Daoy (cell line): ENCODE data around the gene UPK3B. TPM values are rescaled to one million over a fixed set of nuclear protein-coding genes. Genes with fewer than 3 reads are reported as not detected.
"Not testable (repeated sequence)": the region's sequence is repeated elsewhere in the genome, so short reads cannot be mapped to it uniquely, and the experiment has no call there.

ENCODE experiments used
- DNase-seq: peaks from one replicate; pipeline ENCODE4 v3.0.0-alpha.2; 2015; ENCODE audit warnings: low read depth
- total RNA-seq: library from RNA; depleted of rRNA; stranded (reverse); fragments of >200 nt; shearing (Covaris generic); gene quantifications from 2 replicates; pipeline ENCODE4 v1.2.3, GENCODE V29; 2014; rRNA removed

UPK3B gene
- not detected in 2 replicates for total RNA-seq

DNA sequence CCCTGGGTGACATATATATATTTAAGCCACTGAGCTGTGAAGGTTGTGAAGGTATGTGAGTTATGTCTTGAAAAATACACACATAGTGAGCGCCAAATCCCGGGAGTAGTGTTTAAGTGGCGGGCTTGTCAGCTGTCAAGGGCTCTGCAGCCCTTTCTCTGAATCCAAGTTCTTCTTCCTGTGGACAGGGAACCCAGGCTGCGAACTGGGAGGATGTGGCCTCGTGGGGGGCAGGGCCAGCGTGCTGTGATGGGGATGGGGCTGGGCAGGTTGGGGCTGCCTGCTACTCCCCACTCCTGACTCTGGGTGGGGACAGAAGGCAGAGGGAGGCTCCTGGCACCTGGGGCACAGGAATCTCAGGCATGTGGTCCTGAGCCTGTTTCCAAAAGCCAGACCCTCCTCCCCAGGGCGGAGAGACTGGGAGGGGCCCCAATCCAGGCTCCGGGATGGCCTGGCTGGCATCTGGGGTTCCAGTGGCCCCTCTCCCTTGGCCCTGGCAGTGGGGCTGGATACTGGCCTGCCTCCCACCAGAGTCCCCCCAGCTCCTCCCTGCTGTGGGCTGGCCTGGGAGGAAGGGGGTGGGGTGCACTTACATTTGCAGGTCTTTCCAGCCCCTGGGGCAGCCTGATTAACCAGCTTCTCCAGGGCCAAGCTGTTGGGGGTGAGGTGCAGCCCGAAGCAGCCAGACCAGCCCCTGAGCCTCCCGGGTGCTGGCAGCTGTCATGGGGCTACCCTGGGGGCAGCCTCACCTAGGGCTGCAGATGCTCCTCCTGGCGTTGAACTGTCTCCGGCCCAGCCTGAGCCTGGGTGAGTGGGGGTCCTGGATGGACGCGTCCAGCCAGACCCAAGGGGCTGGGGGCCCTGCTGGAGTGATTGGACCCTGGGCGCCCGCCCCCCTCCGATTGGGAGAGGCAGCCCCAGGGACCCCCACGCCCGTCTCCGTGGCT lies at the start of gene UPK3B:
Gene UPK3B, plus strand, starts transcription at position 622 of the 947 bp plus-strand sequence. Its CDS starts 101 bp downstream, at position 723.
- DNase-seq: no peak

DNA sequence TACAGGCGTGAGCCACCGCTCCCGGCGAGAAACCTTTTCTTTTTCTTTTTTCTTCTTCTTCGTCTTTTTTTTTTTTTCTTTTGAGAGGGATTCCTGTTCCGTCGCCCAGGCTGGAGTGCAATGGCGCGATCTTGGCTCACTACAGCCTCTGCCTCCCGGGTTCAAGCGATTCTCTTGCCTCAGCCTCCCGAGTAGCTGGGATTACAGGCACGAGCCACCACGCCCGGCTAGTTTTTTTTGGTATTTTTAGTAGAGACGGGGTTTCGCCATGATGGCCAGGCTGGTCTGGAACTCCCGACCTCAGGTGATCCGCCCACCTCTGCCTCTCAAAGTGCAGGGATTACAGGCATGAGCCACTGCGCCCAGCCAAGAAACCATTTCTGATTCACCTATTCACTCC lies 49.6 kb upstream of the UPK3B start:
- DNase-seq: not testable (repeated sequence)

DNA sequence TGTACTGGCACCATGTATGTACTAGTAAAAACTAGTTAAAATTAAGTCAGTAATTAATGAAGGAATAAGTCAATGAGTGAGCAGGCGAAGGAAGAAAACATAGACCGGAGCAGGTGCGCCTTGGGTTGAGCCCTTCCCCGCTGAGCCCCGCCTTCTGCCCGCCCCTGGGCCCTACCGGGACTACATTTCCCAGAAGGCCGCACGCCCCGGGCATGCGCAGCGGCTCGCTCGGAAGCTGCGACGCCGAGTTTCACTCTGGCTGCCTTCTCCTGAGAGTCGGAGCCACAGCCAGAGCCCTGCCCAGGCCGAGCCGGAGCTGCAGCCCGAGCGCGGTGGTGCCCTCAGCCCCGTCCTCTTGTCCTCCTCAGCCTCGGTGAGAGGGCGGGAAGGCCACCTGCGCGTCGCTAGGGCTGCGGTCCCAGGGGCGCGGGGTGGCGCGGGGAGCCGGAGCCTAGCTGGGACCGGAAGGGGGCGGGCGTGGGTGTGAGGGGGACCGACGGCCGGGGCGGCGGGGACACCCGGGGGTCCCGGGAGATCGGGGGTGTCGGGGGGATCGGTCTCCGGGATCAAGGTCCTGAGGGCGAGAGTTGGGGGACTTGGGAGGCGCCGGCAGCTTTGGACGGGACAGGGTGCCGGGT lies 48.8 kb upstream of the UPK3B start, which contains the start of gene DTX2:
Gene DTX2, plus strand, starts transcription at position 246 of the 638 bp plus-strand sequence. CDS start 18,801 bp downstream, outside the sequence.
- not testable (repeated sequence) for DNase-seq

DNA sequence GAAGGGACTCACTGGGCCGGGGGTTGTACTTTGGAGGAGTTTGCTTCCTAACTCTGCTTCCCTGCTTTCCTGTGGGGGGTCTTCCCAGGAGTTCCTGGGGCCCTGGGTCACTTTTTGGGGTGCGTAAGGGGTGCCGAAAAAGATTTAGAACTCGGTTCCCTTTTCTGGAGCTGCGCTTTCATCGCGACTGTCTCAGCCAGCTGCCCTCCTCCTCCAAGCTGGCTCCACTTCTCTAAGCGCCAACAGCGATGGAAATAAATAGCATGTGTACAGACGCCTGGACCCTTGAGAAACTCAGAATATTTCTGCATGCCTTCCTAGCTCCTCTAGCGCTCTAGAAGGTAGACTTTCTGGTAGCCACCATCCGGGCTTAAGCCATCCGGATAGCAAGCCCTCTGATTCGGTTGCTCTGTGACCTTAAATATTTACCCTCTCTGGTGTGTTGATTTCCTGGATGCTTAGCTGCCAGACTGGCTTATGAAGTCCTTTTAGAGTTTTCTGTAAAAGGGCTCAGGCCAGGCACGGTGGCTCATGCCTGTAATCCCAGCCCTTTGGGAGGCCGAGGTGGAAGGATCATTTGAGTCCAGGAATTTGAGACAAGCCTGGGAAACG lies 48.0 kb upstream of the UPK3B start:
- not testable (repeated sequence) for DNase-seq

DNA sequence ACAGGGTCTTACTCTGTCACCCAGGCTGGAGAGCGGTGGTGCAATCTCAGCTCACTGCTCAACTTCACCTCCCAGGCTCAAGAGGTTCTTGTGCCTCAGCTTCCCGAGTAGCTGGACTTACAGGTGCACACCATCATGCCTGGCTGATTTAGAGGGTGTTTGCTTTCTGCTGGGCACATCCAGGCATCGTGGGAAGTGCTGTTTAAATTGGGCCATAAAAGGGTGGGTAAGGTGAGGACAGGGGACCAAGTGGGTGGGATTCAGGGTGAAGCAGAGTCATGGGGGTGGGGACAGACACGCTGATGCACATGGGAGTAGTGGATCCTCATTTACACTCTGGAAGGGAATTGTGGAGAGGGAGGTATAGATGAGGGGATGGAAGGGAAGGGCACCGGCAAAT lies 45.4 kb upstream of the UPK3B start:
- DNase-seq: not testable (repeated sequence)

DNA sequence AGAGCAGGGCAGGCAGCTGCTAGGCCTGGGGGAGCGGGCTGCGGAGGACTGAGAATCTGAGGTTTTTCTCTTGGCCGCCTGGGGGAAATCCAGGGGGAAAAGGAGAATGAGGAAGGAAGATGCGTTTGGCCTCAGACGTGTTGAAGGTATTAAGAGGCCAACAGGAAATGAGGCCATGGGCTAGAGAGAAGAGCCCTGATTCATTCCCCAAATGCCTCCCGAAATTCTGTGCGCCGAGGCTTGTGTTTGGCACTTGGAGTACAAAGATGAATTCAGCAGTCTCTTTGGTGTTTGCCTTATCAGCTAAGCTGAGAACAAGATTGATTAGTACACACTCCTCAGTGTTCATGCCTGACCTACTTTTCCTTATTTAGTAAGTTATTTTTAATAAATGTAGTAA lies 44.4 kb upstream of the UPK3B start:
- DNase-seq: not testable (repeated sequence)

DNA sequence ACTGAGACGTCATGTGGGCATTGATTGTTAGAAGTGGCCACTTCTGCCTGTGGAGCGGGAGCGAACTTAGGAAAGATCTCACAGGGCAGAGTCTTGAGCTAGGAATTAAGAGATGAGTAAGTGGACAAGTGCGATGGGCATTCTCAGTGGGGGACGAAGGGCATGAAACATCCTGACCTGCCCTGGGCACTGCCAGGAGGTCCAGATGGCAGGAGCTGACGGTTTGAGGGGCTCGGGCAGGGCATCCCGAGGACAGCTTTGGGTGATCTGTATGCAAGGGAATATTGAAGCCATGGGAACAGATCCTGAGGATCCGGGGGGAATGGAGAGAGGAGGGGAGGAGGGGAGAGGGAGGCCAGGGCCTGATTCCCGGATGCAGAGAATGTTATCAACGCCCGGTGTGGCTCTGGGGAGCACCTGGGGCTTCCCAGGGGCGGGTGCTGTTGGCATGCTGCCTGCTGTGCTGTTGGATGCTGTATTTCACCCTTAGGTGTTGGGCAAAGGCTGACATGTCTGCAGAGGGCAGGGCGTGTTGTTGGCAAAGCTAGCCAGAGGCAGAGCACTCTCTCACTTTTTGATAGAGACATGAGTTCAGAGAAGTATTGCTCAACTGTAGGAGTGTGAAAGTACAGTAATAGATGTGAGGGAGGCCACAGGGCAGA lies 42.5 kb upstream of the UPK3B start:
- not testable (repeated sequence) for DNase-seq

DNA sequence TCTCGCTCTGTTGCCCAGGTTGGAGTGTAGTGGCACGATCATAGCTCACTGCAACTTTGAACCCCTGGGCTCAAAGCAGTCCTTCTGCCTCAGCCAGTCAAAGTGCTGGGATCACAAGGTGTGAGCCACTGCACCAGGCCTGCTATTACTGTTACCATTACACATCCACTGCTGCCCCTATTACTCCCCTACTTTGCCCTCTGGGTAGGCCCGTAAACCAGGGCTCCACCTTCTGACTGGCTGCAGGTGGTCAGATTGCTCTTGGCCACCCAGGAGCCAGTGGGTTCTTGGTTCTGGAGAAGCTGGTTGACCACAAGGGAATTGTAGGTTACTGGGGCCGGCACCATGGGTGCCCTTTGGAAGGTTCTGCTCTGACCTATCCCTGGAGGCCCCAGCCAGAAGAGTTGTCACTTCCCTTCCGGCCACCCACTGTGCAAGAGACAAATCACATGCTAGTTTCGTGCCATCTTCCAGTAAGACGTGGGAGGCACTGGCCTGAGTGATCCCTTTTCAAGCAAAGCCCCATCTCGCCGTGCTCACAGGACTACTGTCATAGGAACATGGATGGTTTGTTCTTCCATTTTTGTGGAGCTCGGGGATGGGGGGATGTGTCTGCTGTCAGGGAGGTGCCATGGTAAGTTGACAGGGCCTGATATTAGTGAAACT lies 38.7 kb upstream of the UPK3B start:
- not testable (repeated sequence) for DNase-seq

DNA sequence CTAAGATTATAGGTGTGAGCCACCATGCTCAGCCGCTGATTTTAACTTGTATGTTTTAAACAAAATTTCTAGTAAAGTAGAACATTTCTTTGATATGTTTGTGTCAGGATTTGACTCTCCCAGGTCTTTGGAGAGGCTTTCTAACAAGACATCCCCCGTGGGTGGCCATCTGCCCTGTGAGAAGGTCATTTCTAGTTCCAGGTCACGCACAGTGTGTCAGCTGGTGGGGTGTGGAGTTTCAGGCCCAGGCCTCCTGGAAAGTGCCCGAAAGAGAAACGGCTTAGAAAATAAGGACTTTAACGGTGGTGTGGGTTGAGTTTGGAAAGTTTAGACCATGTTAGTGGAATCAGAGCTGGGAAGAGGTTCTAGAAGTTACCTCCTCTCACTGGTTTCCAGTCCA lies 37.3 kb upstream of the UPK3B start:
- DNase-seq: not testable (repeated sequence)

DNA sequence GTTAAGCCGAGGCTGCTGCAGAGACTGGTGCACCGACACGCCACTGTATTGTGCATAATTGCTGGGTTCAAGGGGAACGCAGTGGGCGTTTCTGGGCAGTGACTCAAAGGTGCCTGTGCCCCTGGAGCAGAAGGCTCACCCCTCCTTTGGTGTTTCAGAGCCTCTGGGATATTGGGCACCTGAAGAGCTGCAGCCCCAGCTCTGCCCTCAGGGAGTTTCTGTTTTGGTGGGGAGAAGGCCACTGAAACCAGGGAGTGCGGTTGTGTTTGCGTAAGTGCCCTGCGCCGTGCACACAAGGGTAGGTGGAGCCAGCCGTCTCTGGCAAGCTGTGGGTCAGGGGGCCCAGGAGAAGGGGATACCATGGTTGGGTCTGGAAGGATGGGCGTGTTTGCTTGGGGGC lies 34.1 kb upstream of the UPK3B start:
- DNase-seq: not testable (repeated sequence)

DNA sequence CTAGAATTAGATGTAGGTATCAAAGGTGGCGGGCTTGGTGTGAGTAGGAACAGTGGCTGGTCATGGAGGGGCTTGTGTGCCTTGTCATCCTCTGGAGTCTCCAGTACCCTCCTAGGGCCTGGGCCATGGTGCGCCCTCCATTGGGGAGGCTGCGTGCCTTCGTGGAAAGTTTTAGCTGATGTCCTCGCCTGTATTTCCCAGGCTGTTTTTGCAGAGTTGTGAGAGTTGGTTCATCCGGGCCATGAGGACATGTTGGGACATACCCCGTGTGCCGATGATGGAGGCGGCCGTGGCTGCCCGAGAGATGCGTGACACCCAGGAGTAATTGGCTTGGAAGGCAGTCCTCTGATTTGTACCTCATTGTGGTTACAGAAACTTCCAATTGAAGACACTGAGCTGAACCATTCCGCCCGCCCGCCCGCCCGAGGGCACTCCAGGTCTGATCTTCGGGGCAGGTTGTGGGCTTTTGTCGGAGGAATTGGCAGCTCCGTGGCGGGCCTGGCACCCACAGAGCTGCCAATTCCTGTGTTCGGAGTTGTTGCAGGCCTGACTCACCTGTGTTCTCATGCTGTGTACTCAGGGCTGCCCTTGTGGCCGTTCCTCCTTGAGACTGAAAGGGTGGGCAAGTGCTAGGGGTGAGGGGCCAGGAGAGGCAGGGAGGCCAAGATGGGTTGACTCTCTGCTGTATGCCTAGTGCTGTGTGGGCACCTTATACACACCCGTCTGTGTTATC lies 33.4 kb upstream of the UPK3B start:
- not testable (repeated sequence) for DNase-seq

DNA sequence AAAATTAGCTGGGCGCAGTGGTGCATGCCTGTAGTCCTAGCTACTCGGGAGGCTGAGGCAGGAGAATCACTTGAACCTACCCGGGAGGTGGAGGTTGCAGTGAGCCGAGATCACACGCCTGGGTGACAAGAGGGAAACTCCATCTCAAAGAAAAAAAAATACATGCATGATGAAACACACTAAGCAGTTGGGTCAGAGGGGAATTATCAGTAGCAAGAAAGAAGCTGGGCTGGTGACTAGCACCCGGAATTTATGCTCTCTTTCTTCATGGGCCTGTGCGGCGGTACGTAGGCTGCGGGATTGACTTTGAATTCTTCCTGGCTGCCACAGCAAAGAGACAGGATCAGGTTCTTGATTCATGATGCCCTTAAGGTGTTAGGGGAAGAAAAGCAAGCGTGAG lies 30.7 kb upstream of the UPK3B start:
- not testable (repeated sequence) for DNase-seq

DNA sequence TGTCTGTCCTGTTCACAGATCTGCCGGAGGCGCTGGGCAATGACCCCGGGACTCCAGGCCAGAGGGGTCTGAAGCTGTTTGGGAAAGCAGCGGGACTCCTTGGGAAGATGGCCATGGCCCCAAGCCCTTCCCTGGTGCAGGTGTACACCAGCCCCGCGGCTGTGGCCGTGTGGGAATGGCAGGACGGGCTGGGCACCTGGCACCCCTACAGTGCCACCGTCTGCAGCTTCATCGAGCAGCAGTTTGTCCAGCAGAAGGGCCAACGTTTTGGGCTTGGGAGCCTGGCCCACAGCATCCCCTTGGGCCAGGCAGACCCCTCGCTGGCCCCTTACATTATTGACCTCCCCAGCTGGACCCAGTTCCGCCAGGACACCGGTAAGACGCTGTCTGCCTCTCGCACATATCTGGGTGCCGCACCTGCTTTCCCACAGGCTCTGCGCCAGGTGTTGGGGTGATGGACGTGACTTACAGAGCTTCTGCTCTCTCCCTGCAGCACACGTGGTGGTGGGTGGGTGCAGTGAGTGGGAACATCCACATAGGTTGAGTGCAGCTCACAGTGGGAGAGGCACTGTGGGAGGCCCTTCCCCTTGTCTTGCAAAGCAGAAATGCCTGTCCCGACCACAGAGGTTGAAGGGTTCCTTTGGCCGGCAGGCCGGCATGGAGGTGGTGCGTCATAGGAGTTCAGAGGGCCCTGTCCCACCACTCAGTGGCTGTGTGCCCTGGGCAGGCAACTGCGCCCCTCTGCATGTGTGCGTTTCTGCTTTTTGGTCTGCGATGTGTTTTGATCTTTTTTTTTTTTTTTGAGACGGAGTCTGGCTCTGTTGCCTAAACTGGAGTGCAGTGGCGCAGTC lies 29.7 kb upstream of the UPK3B start:
- not testable (repeated sequence) for DNase-seq

DNA sequence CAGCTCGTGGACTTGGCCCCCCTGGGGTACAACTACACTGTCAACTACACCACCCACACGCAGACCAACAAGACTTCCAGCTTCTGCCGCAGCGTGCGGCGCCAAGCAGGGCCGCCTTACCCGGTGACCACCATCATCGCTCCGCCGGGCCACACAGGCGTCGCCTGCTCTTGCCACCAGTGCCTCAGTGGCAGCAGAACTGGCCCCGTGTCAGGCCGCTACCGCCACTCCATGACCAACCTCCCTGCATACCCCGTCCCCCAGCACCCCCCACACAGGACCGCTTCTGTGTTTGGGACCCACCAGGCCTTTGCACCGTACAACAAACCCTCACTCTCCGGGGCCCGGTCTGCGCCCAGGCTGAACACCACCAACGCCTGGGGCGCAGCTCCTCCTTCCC lies 27.7 kb upstream of the UPK3B start:
- DNase-seq: not testable (repeated sequence)

DNA sequence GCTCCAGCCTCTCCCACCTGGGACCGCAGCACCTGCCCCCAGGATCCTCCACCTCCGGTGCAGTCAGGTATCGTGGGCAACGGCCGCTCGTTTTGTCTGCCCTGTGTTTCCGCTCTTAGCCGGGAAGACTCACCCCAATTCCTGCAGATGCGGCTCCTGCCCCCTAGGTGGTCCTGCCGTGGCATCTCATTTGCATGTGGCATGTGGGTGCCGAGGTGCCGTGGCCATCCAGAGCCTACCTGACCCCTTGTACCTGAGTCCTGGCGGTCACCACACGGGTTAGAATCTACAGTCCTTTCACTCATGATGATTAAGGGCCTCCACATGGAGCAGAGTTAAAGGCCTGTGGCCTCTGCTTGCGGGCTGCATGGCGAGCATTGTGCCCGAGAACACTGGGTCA lies 27.3 kb upstream of the UPK3B start:
- DNase-seq: not testable (repeated sequence)

DNA sequence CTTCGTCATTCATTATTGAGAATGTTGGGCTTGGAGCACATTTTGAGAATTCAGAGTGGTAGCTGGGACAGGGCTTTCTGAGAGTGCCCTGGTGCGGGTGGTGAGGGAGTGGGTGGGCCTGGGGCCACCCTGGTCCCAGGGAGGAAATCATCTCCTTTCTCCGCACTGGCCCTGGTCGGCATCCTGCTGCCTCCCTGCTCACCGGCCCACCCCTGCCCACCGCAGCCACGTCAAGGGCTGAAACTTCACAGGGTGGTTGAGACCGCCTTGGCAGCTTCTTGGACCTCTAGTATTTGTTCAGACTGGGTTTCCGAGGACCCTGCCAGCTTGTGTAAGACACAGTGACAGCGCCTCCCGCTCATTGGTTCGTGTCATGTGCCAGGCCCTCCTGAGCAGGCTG lies 25.9 kb upstream of the UPK3B start:
- DNase-seq: not testable (repeated sequence)

DNA sequence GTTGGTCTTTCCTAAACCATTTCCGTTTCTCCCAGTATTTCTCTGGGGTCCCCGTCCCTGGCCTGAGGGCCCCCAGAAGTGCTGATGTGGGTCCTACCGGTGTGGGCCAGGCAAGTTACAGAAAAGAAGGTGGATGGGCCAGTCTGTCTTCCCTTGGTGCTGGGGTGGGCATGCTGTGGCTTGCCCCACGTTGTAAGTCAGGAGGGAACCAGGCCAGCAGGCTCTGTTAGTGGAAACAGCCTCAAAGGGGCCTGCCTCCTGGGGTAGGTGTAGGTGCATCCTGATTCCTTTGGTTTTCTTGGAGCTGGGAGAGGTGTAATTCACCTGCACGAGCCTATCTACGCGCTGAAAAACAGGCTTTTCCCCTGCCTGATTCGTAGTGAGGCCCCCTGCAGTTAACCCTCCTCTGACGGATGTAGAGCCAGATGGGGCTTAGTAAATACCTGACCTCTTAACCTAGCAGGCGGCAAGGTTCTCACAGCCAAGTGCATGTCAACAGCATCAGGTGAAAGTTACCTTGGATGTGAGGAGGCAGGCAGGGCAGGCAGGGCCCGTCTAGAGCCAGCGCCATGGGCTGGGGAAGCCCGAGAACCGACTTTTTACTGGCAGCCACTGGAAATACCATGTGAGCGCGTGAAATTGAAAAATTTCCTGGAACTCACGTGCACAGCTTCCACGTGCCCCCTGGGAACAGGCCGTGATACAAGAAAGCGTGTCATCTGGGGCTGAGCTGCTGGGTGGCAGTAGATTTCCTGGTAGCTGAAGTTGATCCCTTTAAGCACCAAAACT lies 24.3 kb upstream of the UPK3B start:
- not testable (repeated sequence) for DNase-seq

DNA sequence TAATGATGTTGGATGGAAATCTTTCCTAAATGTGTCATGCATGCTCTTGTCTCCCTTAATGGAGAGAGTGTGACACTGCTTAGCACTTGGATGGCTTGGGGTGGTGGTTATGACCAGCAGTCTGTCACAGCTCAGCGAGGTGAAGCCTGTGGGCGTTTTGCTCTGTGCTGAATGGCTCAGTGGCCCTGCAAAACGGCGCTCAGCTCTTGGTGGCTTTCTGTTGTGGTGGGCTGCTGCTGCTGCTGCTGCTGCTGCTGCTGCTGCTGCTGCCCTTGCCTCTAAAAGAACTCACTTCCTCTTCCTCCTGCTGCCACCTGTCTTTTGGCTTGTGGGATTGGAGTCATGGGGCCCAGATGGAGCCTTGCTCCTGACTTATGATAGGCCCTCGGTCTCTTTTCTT lies 23.7 kb upstream of the UPK3B start:
- DNase-seq: not testable (repeated sequence)

DNA sequence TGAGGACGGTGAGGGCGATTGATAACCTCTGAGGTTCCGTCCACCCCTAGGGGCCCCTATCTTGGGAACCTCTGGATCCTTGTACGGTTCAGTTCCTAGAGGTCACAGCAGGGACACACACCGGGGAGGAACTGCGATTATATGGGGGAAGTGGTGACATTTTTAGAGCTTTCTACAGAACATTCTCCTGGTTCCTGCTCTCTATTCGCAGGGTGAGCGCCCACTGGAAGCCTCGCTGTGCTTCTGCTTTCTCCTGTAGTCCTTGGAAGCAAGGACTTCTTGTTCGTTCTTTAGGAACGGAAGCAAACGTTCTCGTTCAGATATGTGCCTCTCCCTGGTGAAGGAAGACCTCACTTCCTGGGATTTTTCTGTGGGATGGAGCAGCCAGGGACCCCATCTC lies 22.4 kb upstream of the UPK3B start:
- not testable (repeated sequence) for DNase-seq
